ENCODE results near the gene ISCU. TPM values are rescaled to one million over a fixed set of nuclear protein-coding genes. Genes with fewer than 3 reads are reported as not detected.

Gene ISCU
- total and polyA plus RNA-seq, 9 of the 15 experiments (the other 6 are each of a cell fraction or from before 2014, with no cell fraction given), result 15.9 to 92.5 (median 77.3) TPM

DNA sequence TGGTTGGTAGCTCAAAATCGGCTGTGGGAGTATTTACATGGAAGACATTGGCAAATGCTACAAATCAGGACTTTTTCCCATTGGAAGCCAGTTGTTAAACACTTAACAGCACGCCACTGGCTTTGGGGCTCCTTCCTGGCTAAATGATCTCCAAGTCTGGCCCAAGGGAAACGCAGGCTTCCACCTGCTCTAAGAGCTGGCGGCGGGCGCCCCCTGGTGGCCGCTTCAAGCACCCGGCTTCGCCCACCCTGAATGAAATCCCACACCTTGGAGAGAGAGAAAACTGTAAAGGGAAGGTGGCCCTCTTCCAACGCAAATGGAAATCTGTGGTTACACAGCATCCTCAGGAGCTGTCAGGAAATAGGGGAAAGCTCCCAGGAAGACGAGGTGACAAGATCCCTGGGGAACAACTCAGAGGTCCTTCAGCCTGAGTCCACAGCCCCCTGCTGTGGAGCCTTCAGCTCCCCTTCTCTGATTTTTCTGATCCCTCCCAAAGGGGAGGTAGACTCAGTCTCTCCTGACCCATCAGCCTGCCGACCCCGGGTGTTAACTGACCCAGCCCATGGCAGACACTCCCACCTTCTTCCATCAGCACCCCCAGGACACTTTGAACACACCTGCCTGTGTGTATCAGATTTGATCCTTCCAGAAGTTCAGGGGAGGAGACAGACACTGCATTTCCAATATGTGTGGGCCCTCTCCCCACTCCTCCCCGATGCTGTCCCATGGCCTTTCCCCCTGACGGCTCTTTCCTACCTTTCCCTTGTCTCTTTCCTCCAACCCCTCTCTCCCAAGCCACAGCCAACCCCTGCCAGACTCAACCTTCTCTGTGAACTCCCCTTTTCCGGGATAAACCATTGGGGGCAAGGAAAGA, 55.9 kb downstream of the ISCU start:
- POLR2A ChIA-PET, result interaction anchor here (0.5 to 2.1 kb wide), 6 partner anchors 10 to 106 kb away, joined by 3 to 16 read pairs (median 3); no protein-coding TSS in a partner anchor
- peak overlapping the region; percentile 43 for H2AFZ ChIP-seq (ENCODE audit: low read depth, low read length)
- H3K4me1 ChIP-seq (replicated peaks in 1 of 2; ENCODE audit: control insufficient read depth in 2 of 2, insufficient read depth in 2 of 2, low read length in 2 of 2), result peaks cover 16 to 20% of the 10 kb centered on the region in 2 experiments; a peak in 3 of 5 replicates
- FAIRE-seq (peak; percentile 86), DNase-seq (ENCODE audit: extremely low read depth in 1 of 4, low spot score in 3 of 4) (peak; percentile 82 to 91 (median 84)), ATAC-seq (peak; percentile 94)
- no peaks in the 10 kb centered on the region for H3K36me3 ChIP-seq (ENCODE audit: control insufficient read depth, insufficient read depth, low read length)
- in situ Hi-C loops (cut with MboI), result loop anchor here (5.0 kb wide), 1 partner anchor 51 kb away; no protein-coding TSS in a partner anchor
- CTCF ChIA-PET (ENCODE audit: low intra/inter-chr PET ratio), result interaction anchor here (0.6 to 2.9 kb wide), 3 partner anchors 48 to 84 kb away, joined by 3 to 30 read pairs (median 5); partner anchors contain the start of gene ISCU
- no peak overlapping the region for H3K4me2 ChIP-seq (ENCODE audit: insufficient read depth, low read length)
- no peaks in the 10 kb centered on the region for H3K27me3 ChIP-seq (ENCODE audit: control insufficient read depth in 2 of 2, insufficient read depth in 2 of 2, low read length in 2 of 2)
- no TSS peak for BruUV-seq (replicated peaks)
- 3% methylated on average over 15 of the region's 16 CpGs for WGBS (ENCODE audit: insufficient coverage, low coverage, missing lambda C conversion rate)
- H3K4me3 ChIP-seq, result no peak overlapping the region
- no peak overlapping the region for H3K27ac ChIP-seq (ENCODE audit: extremely low read depth, low read depth, low read length)
- H4K20me1 ChIP-seq (replicated peaks; ENCODE audit: control insufficient read depth, insufficient read depth, low read length), result no peaks in the 10 kb centered on the region
- no peaks in the 10 kb centered on the region for H3K79me2 ChIP-seq (ENCODE audit: control insufficient read depth, insufficient read depth, low read length)
- intact Hi-C loops (cut with micrococcal nuclease), result loop anchor here (1.0 kb wide), 3 partner anchors 23 to 99 kb away; no protein-coding TSS in a partner anchor
- no peaks in the 10 kb centered on the region for H3K9me1 ChIP-seq (ENCODE audit: control insufficient read depth, insufficient read depth, low read length)
- H3K9me3 ChIP-seq (replicated peaks; ENCODE audit: control insufficient read depth, insufficient read depth, low read depth, low read length), result no peaks in the 10 kb centered on the region
- peak overlapping the region in 1 of 2 experiments; percentile 2; a peak in 1 of 4 replicates for H3K9ac ChIP-seq (ENCODE audit: insufficient read depth in 1 of 2, low read depth in 2 of 2, low read length in 2 of 2)
- TF ChIP-seq PTRF (tag; IDR thresholded peaks at IDR 0.05) (no peak), JUND (IDR thresholded peaks at IDR 0.05; ENCODE audit: borderline replicate concordance, low read depth, low read length) (peak; percentile 26; the same call in 1 of the 2 replicates), JUND (tag; IDR thresholded peaks at IDR 0.05; ENCODE audit: borderline replicate concordance, low read depth, low read length) (no peak), ARID2 (IDR thresholded peaks at IDR 0.05) (peak; percentile 83), SETDB1 (IDR thresholded peaks at IDR 0.05; ENCODE audit: low read length) (no peak), ATF4 (CRISPR knock-in tag; IDR thresholded peaks at IDR 0.05) (no peak), ZNF511 (CRISPR knock-in tag; IDR thresholded peaks at IDR 0.05) (no peak), YY1 (IDR thresholded peaks at IDR 0.05; ENCODE audit: borderline replicate concordance in 1 of 3, control insufficient read depth in 1 of 3, extremely low read depth in 1 of 3, insufficient read depth in 3 of 3, insufficient read length in 1 of 3, insufficient replicate concordance in 2 of 3, low read depth in 1 of 3, low read length in 2 of 3) (peak in 1 of 3 experiments; percentile 33), CBFB (CRISPR knock-in tag; IDR thresholded peaks at IDR 0.05) (0 out of 2 replicates have a peak, but pooled peaks have one; percentile 71), MCM2 (IDR thresholded peaks at IDR 0.05; ENCODE audit: low read depth) (no peak), CBX3 (IDR thresholded peaks at IDR 0.05; ENCODE audit: borderline replicate concordance in 1 of 2, low read length in 2 of 2) (peak in 1 of 2 experiments; percentile 49; a peak in 1 of 3 replicates), MYC (IDR thresholded peaks at IDR 0.05; ENCODE audit: low read depth, low read length) (peak; percentile 56), MYC (CRISPR knock-in tag; IDR thresholded peaks at IDR 0.05; ENCODE audit: borderline replicate concordance, low read depth) (no peak), CC2D1A (IDR thresholded peaks at IDR 0.05) (peak; percentile 54; the same call in 1 of the 2 replicates)
- TF ChIP-seq, protein P1, sequence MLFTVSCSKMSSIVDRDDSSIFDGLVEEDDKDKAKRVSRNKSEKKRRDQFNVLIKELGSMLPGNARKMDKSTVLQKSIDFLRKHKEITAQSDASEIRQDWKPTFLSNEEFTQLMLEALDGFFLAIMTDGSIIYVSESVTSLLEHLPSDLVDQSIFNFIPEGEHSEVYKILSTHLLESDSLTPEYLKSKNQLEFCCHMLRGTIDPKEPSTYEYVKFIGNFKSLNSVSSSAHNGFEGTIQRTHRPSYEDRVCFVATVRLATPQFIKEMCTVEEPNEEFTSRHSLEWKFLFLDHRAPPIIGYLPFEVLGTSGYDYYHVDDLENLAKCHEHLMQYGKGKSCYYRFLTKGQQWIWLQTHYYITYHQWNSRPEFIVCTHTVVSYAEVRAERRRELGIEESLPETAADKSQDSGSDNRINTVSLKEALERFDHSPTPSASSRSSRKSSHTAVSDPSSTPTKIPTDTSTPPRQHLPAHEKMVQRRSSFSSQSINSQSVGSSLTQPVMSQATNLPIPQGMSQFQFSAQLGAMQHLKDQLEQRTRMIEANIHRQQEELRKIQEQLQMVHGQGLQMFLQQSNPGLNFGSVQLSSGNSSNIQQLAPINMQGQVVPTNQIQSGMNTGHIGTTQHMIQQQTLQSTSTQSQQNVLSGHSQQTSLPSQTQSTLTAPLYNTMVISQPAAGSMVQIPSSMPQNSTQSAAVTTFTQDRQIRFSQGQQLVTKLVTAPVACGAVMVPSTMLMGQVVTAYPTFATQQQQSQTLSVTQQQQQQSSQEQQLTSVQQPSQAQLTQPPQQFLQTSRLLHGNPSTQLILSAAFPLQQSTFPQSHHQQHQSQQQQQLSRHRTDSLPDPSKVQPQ (CRISPR knock-in tag; IDR thresholded peaks at IDR 0.05; ENCODE audit: borderline replicate concordance), result no peak
